Neuronal stem cell (in vitro differentiated cells): ENCODE data around the gene PARD3B.

ENCODE experiments used
- DNase-seq: peaks from one replicate; pipeline ENCODE4 v3.0.0-alpha.2; 2013; ENCODE audit warnings: low spot score
- H2AFZ ChIP-seq: one replicate; pipeline ENCODE4 v1.6.1; 2013; ENCODE audit warnings: mild to moderate bottlenecking, low read length, inconsistent platforms
- H2AK5ac ChIP-seq: 2 replicates; pipeline ENCODE4 v1.6.1; 2013; ENCODE audit warnings: low read depth, mild to moderate bottlenecking, inconsistent platforms, low read length, moderate library complexity, mixed read lengths
- H2BK120ac ChIP-seq: 2 replicates; pipeline ENCODE4 v1.6.1; 2013; ENCODE audit warnings: low read depth, mild to moderate bottlenecking, inconsistent platforms, low read length, moderate library complexity, mixed read lengths
- H2BK12ac ChIP-seq: one replicate; pipeline ENCODE4 v1.6.1; 2013; ENCODE audit warnings: low read length, inconsistent platforms
- H2BK15ac ChIP-seq: 2 replicates; pipeline ENCODE4 v1.6.1; 2013; ENCODE audit warnings: mild to moderate bottlenecking, low read length, inconsistent platforms, mixed read lengths
- H2BK5ac ChIP-seq: one replicate; pipeline ENCODE4 v1.6.1; 2013; ENCODE audit warnings: inconsistent platforms, mild to moderate bottlenecking, low read length, moderate library complexity
- H3K14ac ChIP-seq: one replicate; pipeline ENCODE4 v1.6.1; 2013; ENCODE audit warnings: low read length, inconsistent platforms
- H3K18ac ChIP-seq: 2 replicates; pipeline ENCODE4 v1.6.1; 2013; ENCODE audit warnings: low read length, inconsistent platforms
- H3K23ac ChIP-seq: 2 replicates; pipeline ENCODE4 v1.6.1; 2013; ENCODE audit warnings: low read depth, mild to moderate bottlenecking, mixed read lengths, low read length, inconsistent platforms; ENCODE audit not compliant: poor library complexity
- H3K27ac ChIP-seq: replicated peaks from 3 replicates; pipeline ENCODE4 v1.5.1; 2013; ENCODE audit warnings: low read length, inconsistent platforms
- H3K27me3 ChIP-seq, 3 experiments: 2 replicates each; pipeline ENCODE4 v1.6.1; 2013; ENCODE audit warnings: low read length in 3 of 3, mild to moderate bottlenecking in 2 of 3, inconsistent platforms in 1 of 3, low read depth in 1 of 3, mixed read lengths in 1 of 3, moderate library complexity in 1 of 3; ENCODE audit not compliant: control insufficient read depth in 3 of 3, insufficient read depth in 3 of 3
- H3K36me3 ChIP-seq, 2 donors: replicated peaks in 1 of 2; 2 replicates each; pipeline ENCODE4 v1.6.1; 2013; ENCODE audit warnings: low read length in 2 of 2; ENCODE audit not compliant: control insufficient read depth in 2 of 2, insufficient read depth in 2 of 2
- H3K4ac ChIP-seq: 2 replicates; pipeline ENCODE4 v1.6.1; 2013; ENCODE audit warnings: inconsistent platforms, mild to moderate bottlenecking, low read length, moderate library complexity
- H3K4me1 ChIP-seq, 2 donors: 1 replicate in 1 of 2; 2 replicates in 1 of 2; pipeline ENCODE4 v1.6.1; 2013; ENCODE audit warnings: low read length in 2 of 2, low read depth in 1 of 2; ENCODE audit not compliant: control insufficient read depth in 2 of 2, insufficient read depth in 1 of 2
- H3K4me2 ChIP-seq: one replicate; pipeline ENCODE4 v1.6.1; 2013; ENCODE audit warnings: mild to moderate bottlenecking, low read length, inconsistent platforms; ENCODE audit not compliant: insufficient read depth, poor library complexity, severe bottlenecking
- H3K4me3 ChIP-seq, 2 donors: 2 replicates each; pipeline ENCODE4 v1.5.1; 2013; ENCODE audit warnings: low read length in 2 of 2, mild to moderate bottlenecking in 2 of 2, inconsistent platforms in 1 of 2, moderate library complexity in 1 of 2
- H3K79me1 ChIP-seq: one replicate; pipeline ENCODE4 v1.6.1; 2013; ENCODE audit warnings: low read depth, mild to moderate bottlenecking, inconsistent platforms, low read length, moderate library complexity
- H3K9ac ChIP-seq: one replicate; pipeline ENCODE4 v1.6.1; 2013; ENCODE audit warnings: mild to moderate bottlenecking, low read depth, low read length, inconsistent platforms; ENCODE audit not compliant: poor library complexity
- H3K9me3 ChIP-seq, 2 donors: replicated peaks in 1 of 2; 2 replicates each; pipeline versions ENCODE3 to v1.6.1; 2013; ENCODE audit warnings: low read length in 2 of 2, mild to moderate bottlenecking in 2 of 2, inconsistent platforms in 1 of 2, low read depth in 1 of 2, mixed read lengths in 1 of 2, moderate library complexity in 1 of 2; ENCODE audit not compliant: control insufficient read depth in 2 of 2, insufficient read depth in 1 of 2
- H4K8ac ChIP-seq: one replicate; pipeline ENCODE4 v1.6.1; 2013; ENCODE audit warnings: low read depth, mild to moderate bottlenecking, inconsistent platforms, low read length, moderate library complexity
- H4K91ac ChIP-seq: one replicate; pipeline ENCODE4 v1.6.1; 2013; ENCODE audit warnings: low read length, low read depth, mild to moderate bottlenecking, inconsistent platforms; ENCODE audit not compliant: poor library complexity
- WGBS, 2 donors: extraction: QIAGEN DNeasy Blood & Tissue Kit; methylation state at CpG; one replicate each; pipeline ENCODE4 v1.1.7; 2013; ENCODE audit warnings: missing lambda C conversion rate in 2 of 2, mixed read lengths in 1 of 2; ENCODE audit not compliant: insufficient read length in 2 of 2, insufficient replicate concordance in 1 of 2; ENCODE audit errors: extremely low coverage in 2 of 2; 5-methylcytosine and 5-hydroxymethylcytosine counted together

Gene PARD3B

DNA sequence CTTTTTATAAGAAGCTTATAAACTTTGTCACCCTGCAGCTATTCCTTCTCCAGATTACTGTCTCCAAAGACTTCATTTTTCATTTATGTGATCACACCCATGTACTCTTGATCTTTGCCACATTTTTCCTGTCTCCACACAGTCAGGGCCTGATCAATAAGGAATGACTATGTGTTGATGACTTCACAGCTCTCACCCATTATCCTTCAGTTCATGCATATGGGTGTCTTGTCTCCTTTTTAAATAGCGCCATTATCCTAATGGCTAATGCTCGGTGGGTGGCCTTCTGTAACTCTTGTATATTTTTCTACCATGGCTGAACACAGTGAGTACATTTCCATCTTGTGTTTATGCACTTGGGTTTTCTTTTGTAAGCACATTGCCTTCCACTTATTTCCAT, 801.4 kb downstream of the PARD3B start:
- Histone ChIP-seq H3K23ac (no peak overlapping the region), H3K4me2 (no peak overlapping the region), H2BK5ac (no peak overlapping the region), H3K14ac (no peak overlapping the region), H3K18ac (no peak overlapping the region), H3K9ac (no peak overlapping the region), H3K4ac (no peak overlapping the region), H2AFZ (no peak overlapping the region), H2BK15ac (no peak overlapping the region), H3K27me3 (no peaks in the 10 kb centered on the region), H3K79me1 (no peaks in the 10 kb centered on the region), H2BK120ac (no peak overlapping the region), H3K27ac (no peak overlapping the region), H2AK5ac (no peak overlapping the region), H3K4me1 (no peaks in the 10 kb centered on the region), H3K4me3 (no peak overlapping the region), H3K9me3 (no peaks in the 10 kb centered on the region), H2BK12ac (no peak overlapping the region), H3K36me3 (no peaks in the 10 kb centered on the region), H4K91ac (no peak overlapping the region), H4K8ac (no peak overlapping the region)
- no CpG with 5 or more reads among the region's 2 CpGs for WGBS, 2 donors
- DNase-seq = no peak

DNA sequence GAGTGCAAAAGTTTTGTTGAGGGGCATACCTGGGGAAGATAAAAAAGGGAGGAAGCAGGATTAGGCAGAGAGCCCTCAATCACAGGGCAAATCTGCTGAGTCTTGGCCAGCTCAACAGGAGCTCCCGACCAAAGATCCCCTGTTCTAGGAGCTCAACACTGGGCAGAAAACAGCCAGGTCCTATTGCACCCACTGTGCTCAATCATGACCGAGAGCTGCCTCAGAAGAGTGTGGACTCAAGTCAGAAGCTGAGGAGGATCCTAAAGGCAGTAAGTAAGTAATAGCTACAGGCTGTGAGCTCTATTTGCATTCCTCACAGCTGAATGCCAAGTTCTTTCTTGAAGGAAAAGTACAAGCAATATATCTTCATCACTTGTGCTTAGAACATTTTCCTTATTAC, 802.6 kb downstream of the PARD3B start:
- no peak overlapping the region for H3K4me2 ChIP-seq
- no CpG with 5 or more reads among the region's 2 CpGs for WGBS, 2 donors
- no peak overlapping the region for H3K4ac ChIP-seq

DNA sequence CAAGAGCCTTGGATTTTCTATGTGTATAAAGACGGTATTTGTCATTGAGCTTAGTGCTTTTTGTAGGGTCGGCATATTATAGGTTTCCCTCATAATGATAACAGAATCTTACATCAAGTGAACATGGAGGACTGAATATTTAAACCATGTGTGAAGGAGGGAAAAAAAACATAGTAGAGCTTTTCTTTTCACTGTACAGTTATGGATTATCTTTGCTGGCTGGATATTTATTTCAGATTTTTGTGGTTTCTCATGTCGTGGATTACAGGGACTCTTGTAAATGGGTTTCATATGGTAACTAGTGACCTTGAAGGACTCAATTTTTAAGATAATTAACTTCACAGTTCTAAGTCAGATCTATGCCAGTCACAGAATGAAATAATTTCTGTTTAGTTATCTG, 806.8 kb downstream of the PARD3B start:
- Histone ChIP-seq H3K14ac (no peak overlapping the region), H2BK5ac (no peak overlapping the region), H2BK12ac (no peak overlapping the region), H3K18ac (no peak overlapping the region), H3K27ac (no peak overlapping the region), H3K4me1 (no peaks in the 10 kb centered on the region), H3K4me2 (no peak overlapping the region), H3K9me3 (no peaks in the 10 kb centered on the region), H2AFZ (no peak overlapping the region), H3K36me3 (no peaks in the 10 kb centered on the region), H3K23ac (no peak overlapping the region), H3K27me3 (no peaks in the 10 kb centered on the region), H4K91ac (no peak overlapping the region), H4K8ac (no peak overlapping the region), H3K9ac (no peak overlapping the region), H3K4me3 (no peak overlapping the region), H3K79me1 (no peaks in the 10 kb centered on the region), H2BK120ac (no peak overlapping the region), H2AK5ac (no peak overlapping the region), H2BK15ac (no peak overlapping the region), H3K4ac (no peak overlapping the region)
- WGBS, 2 donors = no CpG with 5 or more reads among the region's 3 CpGs
- DNase-seq = no peak

More for the DNA sequence above, 802.6 kb downstream of the PARD3B start:
- H2BK12ac ChIP-seq = no peak overlapping the region
- no peak overlapping the region for H3K9ac ChIP-seq
- H3K36me3 ChIP-seq = no peaks in the 10 kb centered on the region
- H4K8ac ChIP-seq = no peak overlapping the region
- no peak for DNase-seq
- H3K27ac ChIP-seq = no peak overlapping the region
- H2AFZ ChIP-seq = no peak overlapping the region
- H3K14ac ChIP-seq = no peak overlapping the region
- no peaks in the 10 kb centered on the region for H3K79me1 ChIP-seq
- H3K18ac ChIP-seq = no peak overlapping the region
- no peak overlapping the region for H2BK15ac ChIP-seq
- H3K4me1 ChIP-seq = no peaks in the 10 kb centered on the region
- H2AK5ac ChIP-seq = no peak overlapping the region
- H2BK120ac ChIP-seq = no peak overlapping the region
- H3K9me3 ChIP-seq = no peaks in the 10 kb centered on the region
- no peak overlapping the region for H4K91ac ChIP-seq
- H3K27me3 ChIP-seq = no peaks in the 10 kb centered on the region
- H3K4me3 ChIP-seq = no peak overlapping the region
- no peak overlapping the region for H3K23ac ChIP-seq
- no peak overlapping the region for H2BK5ac ChIP-seq

DNA sequence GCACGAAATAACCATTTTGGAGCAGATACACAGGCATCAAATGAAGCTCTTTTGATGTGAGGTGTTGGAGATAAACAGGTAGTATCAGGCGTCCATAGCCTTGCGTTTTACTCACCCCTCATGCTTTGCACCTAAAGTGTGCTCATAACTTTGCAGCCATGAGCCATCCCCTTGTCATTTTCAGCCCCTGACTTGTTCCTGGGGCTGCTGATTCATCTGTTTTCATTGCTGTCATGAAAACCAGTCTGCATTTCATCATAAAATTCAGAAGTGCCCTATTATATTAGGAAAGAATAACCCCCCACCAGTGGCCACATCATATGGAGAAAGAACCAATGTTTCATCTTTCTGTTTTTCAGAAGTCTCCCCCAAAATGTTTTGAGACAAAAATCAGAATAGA, 807.3 kb downstream of the PARD3B start:
- Histone ChIP-seq H3K9me3 (no peaks in the 10 kb centered on the region), H3K4me3 (no peak overlapping the region), H3K9ac (no peak overlapping the region), H3K4me2 (no peak overlapping the region), H3K23ac (no peak overlapping the region), H3K14ac (no peak overlapping the region), H4K8ac (no peak overlapping the region), H3K4me1 (no peaks in the 10 kb centered on the region), H2BK5ac (no peak overlapping the region), H2BK12ac (no peak overlapping the region), H4K91ac (no peak overlapping the region), H3K18ac (no peak overlapping the region), H3K79me1 (no peaks in the 10 kb centered on the region), H2AK5ac (no peak overlapping the region), H3K27me3 (no peaks in the 10 kb centered on the region), H2BK15ac (no peak overlapping the region), H3K27ac (no peak overlapping the region), H2AFZ (no peak overlapping the region), H3K4ac (no peak overlapping the region), H3K36me3 (no peaks in the 10 kb centered on the region), H2BK120ac (no peak overlapping the region)
- WGBS, 2 donors = no CpG with 5 or more reads among the region's 3 CpGs
- DNase-seq = no peak
